Endodermal cell (in vitro differentiated cells): Measurements from ENCODE around the gene RAB3GAP2. TPM values are rescaled to one million over a fixed set of nuclear protein-coding genes. Genes with fewer than 3 reads are reported as not detected.
A peak's percentile ranks its signal among the peaks of the same experiment; 100 is the strongest.
"Not testable (repeated sequence)": the region's sequence is repeated elsewhere in the genome, so short reads cannot be mapped to it uniquely, and the experiment has no call there.

ENCODE experiments used
- DNase-seq: peaks from one replicate; pipeline ENCODE4 v3.0.0-alpha.2; 2017
- H3K27ac ChIP-seq: 2 replicates; pipeline ENCODE4 v1.5.1; 2013; ENCODE audit warnings: mild to moderate bottlenecking, low read depth, low read length, moderate library complexity
- H3K27me3 ChIP-seq: 2 replicates; pipeline ENCODE4 v1.6.1; 2013; ENCODE audit warnings: mild to moderate bottlenecking, low read length, moderate library complexity; ENCODE audit not compliant: insufficient read depth, control insufficient read depth, poor library complexity, severe bottlenecking
- H3K36me3 ChIP-seq: 2 replicates; pipeline ENCODE4 v1.7.0; 2013; ENCODE audit warnings: mild to moderate bottlenecking, low read length, moderate library complexity; ENCODE audit not compliant: control insufficient read depth, insufficient read depth
- H3K4me1 ChIP-seq: one replicate; pipeline ENCODE4 v1.7.0; 2013; ENCODE audit warnings: low read length; ENCODE audit not compliant: control insufficient read depth, insufficient read depth
- H3K4me3 ChIP-seq: 2 replicates; pipeline ENCODE4 v1.5.1; 2013; ENCODE audit warnings: mild to moderate bottlenecking, low read length, moderate library complexity
- H3K9ac ChIP-seq: 2 replicates; pipeline ENCODE4 v1.6.1; 2013; ENCODE audit warnings: mild to moderate bottlenecking, low read length, moderate library complexity; ENCODE audit not compliant: poor library complexity, severe bottlenecking; ENCODE audit errors: extremely low read depth
- H3K9me3 ChIP-seq: 2 replicates; pipeline ENCODE4 v1.6.1; 2013; ENCODE audit warnings: mild to moderate bottlenecking, low read length, moderate library complexity; ENCODE audit not compliant: control insufficient read depth
- H3K27ac Mint-ChIP-seq: 2 replicates; pipeline ENCODE4 v1.8.0; 2020; ENCODE audit warnings: mixed read lengths
- H3K27me3 Mint-ChIP-seq: 2 replicates; pipeline ENCODE4 v1.8.0; 2021; ENCODE audit warnings: mild to moderate bottlenecking, mixed read lengths; ENCODE audit not compliant: insufficient read depth
- H3K36me3 Mint-ChIP-seq: 2 replicates; pipeline ENCODE4 v1.8.0; 2020; ENCODE audit warnings: low read depth, mixed read lengths
- H3K4me1 Mint-ChIP-seq: 2 replicates; pipeline ENCODE4 v1.8.0; 2020; ENCODE audit warnings: mixed read lengths
- H3K4me3 Mint-ChIP-seq: 2 replicates; pipeline ENCODE4 v1.8.0; 2020; ENCODE audit warnings: mild to moderate bottlenecking, moderate library complexity, mixed read lengths
- H3K9me3 Mint-ChIP-seq: 2 replicates; pipeline ENCODE4 v1.8.0; 2020; ENCODE audit warnings: mild to moderate bottlenecking, mixed read lengths
- whole genome bisulfite sequencing, 2 experiments: methylation state at CpG; one replicate each; pipeline versions ENCODE4 v1.1.5 to v1.1.7; 2013; ENCODE audit warnings: missing lambda C conversion rate in 2 of 2, mixed read lengths in 1 of 2; ENCODE audit not compliant: insufficient coverage in 1 of 2, insufficient read length in 1 of 2; 5-methylcytosine and 5-hydroxymethylcytosine counted together
- microRNA-seq: library from miRNA; unstranded; fragments of <30 nt; microRNA quantifications from one replicate; pipeline ENCODE4 v1.2.0, GENCODE V29; 2020; ENCODE audit warnings: borderline microRNAs expressed
- total RNA-seq, 2 donors: library from RNA; stranded (reverse); fragmentation: NEBNext Ultra II Directional in 1 of 2; extraction: Animal tissue kit (Norgen Biotek cat#: 25700) in 1 of 2; gene quantifications; 2 replicates in 1 of 2; 3 replicates in 1 of 2; pipeline ENCODE4 v1.2.1, GENCODE V29; 2021
- TF ChIP-seq, protein P1 (sequence below): fragments of 200-600 bp; sonication (generic); conservative IDR thresholded peaks from 2 replicates; pipeline ENCODE4 v1.5.0; 2021; ENCODE audit warnings: antibody characterized with exemption, mild to moderate bottlenecking

Gene RAB3GAP2
- total RNA-seq, 2 donors from 2014 or later, result 39.3 to 50.4 TPM

DNA sequence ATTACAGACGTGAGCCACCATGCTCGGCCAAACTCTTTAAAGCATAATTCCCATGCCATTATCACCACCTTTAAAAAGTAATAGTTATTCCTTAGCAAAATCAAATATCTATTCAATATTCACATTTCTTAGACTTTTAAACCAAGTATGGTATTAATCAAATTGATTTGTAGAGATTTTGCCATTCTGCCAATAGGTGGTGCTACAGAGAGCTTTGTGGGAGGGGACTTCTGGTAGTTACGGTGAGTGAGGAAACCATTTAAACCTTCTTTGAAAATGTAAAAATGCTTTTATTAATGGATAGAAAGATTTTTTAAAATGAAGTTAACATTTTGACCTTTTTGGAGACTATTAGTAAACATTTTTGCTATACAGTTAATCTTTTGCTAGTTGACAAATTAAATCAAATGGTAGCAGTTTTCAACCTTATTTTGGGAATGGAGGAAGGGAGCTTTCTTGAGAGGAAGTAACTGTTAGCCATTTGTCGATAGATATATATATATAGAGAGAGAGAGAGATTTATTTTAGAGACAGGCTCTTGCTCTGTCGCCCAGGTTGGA is 159.0 kb downstream of the RAB3GAP2 start:
- whole genome bisulfite sequencing, 2 experiments, result 79 to 89% methylated on average over 5 of the region's 5 CpGs
- Mint-ChIP-seq H3K4me3 (no peak overlapping the region), H3K9me3 (no peaks in the 10 kb centered on the region), H3K27me3 (no peaks in the 10 kb centered on the region), H3K4me1 (no peaks in the 10 kb centered on the region), H3K36me3 (peaks cover 63% of the 10 kb centered on the region), H3K27ac (no peak overlapping the region)
- Histone ChIP-seq H3K4me3 (no peak overlapping the region), H3K9ac (no peak overlapping the region), H3K27me3 (no peaks in the 10 kb centered on the region), H3K4me1 (no peaks in the 10 kb centered on the region), H3K27ac (no peak overlapping the region), H3K36me3 (peaks cover 66% of the 10 kb centered on the region), H3K9me3 (no peaks in the 10 kb centered on the region)
- no peak for DNase-seq
- TF ChIP-seq, protein P1, sequence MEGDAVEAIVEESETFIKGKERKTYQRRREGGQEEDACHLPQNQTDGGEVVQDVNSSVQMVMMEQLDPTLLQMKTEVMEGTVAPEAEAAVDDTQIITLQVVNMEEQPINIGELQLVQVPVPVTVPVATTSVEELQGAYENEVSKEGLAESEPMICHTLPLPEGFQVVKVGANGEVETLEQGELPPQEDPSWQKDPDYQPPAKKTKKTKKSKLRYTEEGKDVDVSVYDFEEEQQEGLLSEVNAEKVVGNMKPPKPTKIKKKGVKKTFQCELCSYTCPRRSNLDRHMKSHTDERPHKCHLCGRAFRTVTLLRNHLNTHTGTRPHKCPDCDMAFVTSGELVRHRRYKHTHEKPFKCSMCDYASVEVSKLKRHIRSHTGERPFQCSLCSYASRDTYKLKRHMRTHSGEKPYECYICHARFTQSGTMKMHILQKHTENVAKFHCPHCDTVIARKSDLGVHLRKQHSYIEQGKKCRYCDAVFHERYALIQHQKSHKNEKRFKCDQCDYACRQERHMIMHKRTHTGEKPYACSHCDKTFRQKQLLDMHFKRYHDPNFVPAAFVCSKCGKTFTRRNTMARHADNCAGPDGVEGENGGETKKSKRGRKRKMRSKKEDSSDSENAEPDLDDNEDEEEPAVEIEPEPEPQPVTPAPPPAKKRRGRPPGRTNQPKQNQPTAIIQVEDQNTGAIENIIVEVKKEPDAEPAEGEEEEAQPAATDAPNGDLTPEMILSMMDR, result peak; percentile 75

DNA sequence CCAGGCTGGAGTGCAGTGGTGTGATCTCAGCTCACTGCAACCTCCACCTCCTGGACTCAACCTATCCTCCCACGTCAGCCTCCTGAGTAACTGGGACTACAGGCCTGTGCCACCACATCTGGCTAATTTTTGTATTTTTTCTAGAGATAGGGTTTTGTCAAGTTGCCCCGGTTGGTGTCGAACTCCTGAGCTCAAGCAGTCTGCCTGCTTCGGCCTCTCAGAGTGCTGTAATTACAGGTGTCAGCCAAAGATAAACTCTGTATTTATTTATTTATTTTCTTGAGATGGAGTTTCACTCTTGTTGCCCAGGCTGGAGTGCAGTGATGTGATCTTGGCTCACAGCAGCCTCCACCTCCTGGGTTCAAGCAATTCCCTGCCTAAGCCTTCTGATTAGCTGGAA is 159.7 kb downstream of the RAB3GAP2 start:
- H3K4me1 ChIP-seq, H3K27me3 Mint-ChIP-seq, H3K4me1 Mint-ChIP-seq, H3K9me3 ChIP-seq, H3K9ac ChIP-seq, H3K27ac ChIP-seq, H3K4me3 Mint-ChIP-seq, H3K4me3 ChIP-seq, H3K9me3 Mint-ChIP-seq, H3K27me3 ChIP-seq, DNase-seq, H3K27ac Mint-ChIP-seq: not testable (repeated sequence)
- H3K36me3 Mint-ChIP-seq, result peaks cover 66% of the 10 kb centered on the region
- H3K36me3 ChIP-seq, result peaks cover 64% of the 10 kb centered on the region
- 80 to 95% methylated on average over 2 to 4 of the region's 4 CpGs for WGBS, 2 experiments

DNA sequence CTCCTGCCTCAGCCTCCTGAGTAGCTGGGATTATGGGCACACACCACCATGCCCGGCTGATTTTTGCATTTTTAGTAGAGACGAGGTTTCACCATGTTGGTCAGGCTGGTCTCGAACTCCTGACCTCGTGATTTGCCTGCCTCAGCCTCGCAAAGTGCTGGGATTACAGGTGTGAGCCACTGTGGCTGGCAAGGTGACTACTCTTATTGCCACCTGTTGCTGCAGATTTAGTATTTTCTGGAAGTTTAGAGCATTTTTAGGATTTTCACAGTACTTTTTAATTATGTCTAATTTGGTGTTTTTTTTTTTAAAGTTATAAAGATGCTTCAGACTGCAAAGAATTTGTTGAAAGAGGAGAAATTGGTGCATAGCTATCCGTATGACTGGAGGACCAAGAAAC is 161.8 kb downstream of the RAB3GAP2 start:
- WGBS, 2 experiments, result 83 to 93% methylated on average over 3 to 6 of the region's 6 CpGs

DNA sequence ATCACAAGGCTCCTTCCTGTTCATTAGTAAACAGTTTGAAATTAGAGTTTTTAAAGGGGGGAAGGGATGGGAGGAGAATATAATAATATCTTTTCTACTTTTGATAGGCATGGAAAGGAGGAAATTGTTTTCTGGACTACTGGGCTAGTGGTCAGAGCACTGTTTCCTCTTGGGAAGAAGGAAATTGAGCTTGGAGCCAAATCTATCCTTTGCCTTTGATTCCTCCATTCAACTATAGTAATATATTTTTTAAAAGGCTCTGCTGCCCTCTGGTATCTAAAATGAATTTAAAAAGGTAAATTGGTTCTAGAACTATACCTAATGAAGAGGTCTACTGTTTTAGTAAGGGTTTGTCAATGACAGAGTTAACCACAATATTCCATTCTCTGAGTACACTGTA is 172.4 kb downstream of the RAB3GAP2 start:
- H3K9me3 Mint-ChIP-seq, result no peaks in the 10 kb centered on the region
- Histone ChIP-seq H3K4me3 (no peak overlapping the region), H3K4me1 (no peaks in the 10 kb centered on the region), H3K9ac (no peak overlapping the region), H3K9me3 (no peaks in the 10 kb centered on the region), H3K36me3 (peaks cover 67% of the 10 kb centered on the region), H3K27me3 (no peaks in the 10 kb centered on the region), H3K27ac (no peak overlapping the region)
- no peaks in the 10 kb centered on the region for H3K27me3 Mint-ChIP-seq
- no peaks in the 10 kb centered on the region for H3K4me1 Mint-ChIP-seq
- no peak overlapping the region for H3K4me3 Mint-ChIP-seq
- no peak for DNase-seq
- TF ChIP-seq, protein P1, result no peak
- peaks cover 51% of the 10 kb centered on the region for H3K36me3 Mint-ChIP-seq
- H3K27ac Mint-ChIP-seq, result no peak overlapping the region

More for the DNA sequence above, 161.8 kb downstream of the RAB3GAP2 start:
- not testable (repeated sequence) for H3K4me1 Mint-ChIP-seq, H3K4me1 ChIP-seq, DNase-seq, H3K27ac ChIP-seq, H3K27me3 Mint-ChIP-seq, H3K9me3 ChIP-seq, H3K9ac ChIP-seq, H3K4me3 ChIP-seq, H3K4me3 Mint-ChIP-seq, H3K27ac Mint-ChIP-seq, H3K27me3 ChIP-seq, H3K9me3 Mint-ChIP-seq
- peaks cover 68% of the 10 kb centered on the region for H3K36me3 ChIP-seq
- H3K36me3 Mint-ChIP-seq, result peaks cover 67% of the 10 kb centered on the region

Small RNA genes within 50 kb of the gene (microRNA-seq; reads per million reads assigned to microRNA genes)
- gene MIR194-1, result not detected
- not detected for gene MIR215
- 5.0 reads per million, percentile 33 among the genes with 10 or more reads in this experiment for gene MIR664A

Other genes with a start within 250 kb of the RAB3GAP2 start
- 10 to 100 TPM; 85.9 to 93.3 TPM for gene EPRS1, start 225.9 kb downstream of the RAB3GAP2 start, total RNA-seq
- gene BPNT1, start 182.7 kb downstream of the RAB3GAP2 start, total RNA-seq, result 10 to 100 TPM; 13.1 to 15.6 TPM
- gene IARS2, start 178.3 kb downstream of the RAB3GAP2 start, total RNA-seq, result 10 to 100 TPM; 78.2 to 89.4 TPM